GM19023 (cell line): Measurements from ENCODE around the gene CD59.

Source experiments
- ATAC-seq: cut with Tn5 transposase; IDR thresholded peaks from one replicate; pipeline ENCODE4 v1.9.1; 2021; ENCODE audit warnings: mild to moderate bottlenecking, moderate library complexity; ENCODE audit not compliant: unreplicated experiment

Gene CD59

GRCh38 chr11:33736148-33736812 is at the start of gene CD59:
TSS of gene CD59 (minus strand) at chr11:33736423. CDS start at chr11:33722445, 13,978 bp downstream.
- ATAC-seq: peak; percentile 63

- no peak for ATAC-seq
Measured at GRCh38 chr11:33785609-33786008, 49.4 kb upstream of the CD59 start.

- ATAC-seq: no peak
Measured at GRCh38 chr11:33779849-33780528, 43.8 kb upstream of the CD59 start.

GRCh38 chr11:33778675-33779074 is 42.5 kb upstream of the CD59 start:
- no peak for ATAC-seq

GRCh38 chr11:33777906-33778305 is 41.7 kb upstream of the CD59 start:
- ATAC-seq: no peak

- ATAC-seq: peak; percentile 30
Measured at GRCh38 chr11:33775832-33776470, 39.7 kb upstream of the CD59 start.

GRCh38 chr11:33775467-33775807 is 39.2 kb upstream of the CD59 start:
- ATAC-seq: no peak

- ATAC-seq: no peak
Measured at GRCh38 chr11:33774736-33775466, 38.7 kb upstream of the CD59 start.

GRCh38 chr11:33773987-33774735 is 37.9 kb upstream of the CD59 start, which contains the start of gene FBXO3:
TSS of gene FBXO3 (minus strand) at chr11:33774520. CDS start at chr11:33774497, 23 bp downstream.
- peak; percentile 71 for ATAC-seq

GRCh38 chr11:33773404-33773986 is 37.3 kb upstream of the CD59 start:
- peak; percentile 16 for ATAC-seq

- ATAC-seq: no peak
Measured at GRCh38 chr11:33772870-33773269, 36.6 kb upstream of the CD59 start.

- ATAC-seq: no peak
Measured at GRCh38 chr11:33772300-33772699, 36.1 kb upstream of the CD59 start.

GRCh38 chr11:33770236-33770635 is 34.0 kb upstream of the CD59 start:
- no peak for ATAC-seq

GRCh38 chr11:33769542-33769941 is 33.3 kb upstream of the CD59 start:
- ATAC-seq: no peak

GRCh38 chr11:33767624-33768023 is 31.4 kb upstream of the CD59 start:
- ATAC-seq: no peak

GRCh38 chr11:33766085-33766484 is 29.9 kb upstream of the CD59 start:
- no peak for ATAC-seq

- ATAC-seq: no peak
Measured at GRCh38 chr11:33761471-33761870, 25.2 kb upstream of the CD59 start.

GRCh38 chr11:33753304-33753967 is 17.2 kb upstream of the CD59 start:
- ATAC-seq: peak; percentile 100

GRCh38 chr11:33751878-33752277 is 15.7 kb upstream of the CD59 start:
- ATAC-seq: no peak

- no peak for ATAC-seq
Measured at GRCh38 chr11:33747979-33748378, 11.8 kb upstream of the CD59 start.
